Measurements from ENCODE around the gene PHOSPHO2. TPM values are rescaled to one million over a fixed set of nuclear protein-coding genes. Genes with fewer than 3 reads are reported as not detected.

PHOSPHO2 gene
- total and polyA plus RNA-seq, 9 of the 15 experiments (the other 6 are each of a cell fraction or from before 2014, with no cell fraction given): 7.8 to 19.1 (median 11.7) TPM

DNA sequence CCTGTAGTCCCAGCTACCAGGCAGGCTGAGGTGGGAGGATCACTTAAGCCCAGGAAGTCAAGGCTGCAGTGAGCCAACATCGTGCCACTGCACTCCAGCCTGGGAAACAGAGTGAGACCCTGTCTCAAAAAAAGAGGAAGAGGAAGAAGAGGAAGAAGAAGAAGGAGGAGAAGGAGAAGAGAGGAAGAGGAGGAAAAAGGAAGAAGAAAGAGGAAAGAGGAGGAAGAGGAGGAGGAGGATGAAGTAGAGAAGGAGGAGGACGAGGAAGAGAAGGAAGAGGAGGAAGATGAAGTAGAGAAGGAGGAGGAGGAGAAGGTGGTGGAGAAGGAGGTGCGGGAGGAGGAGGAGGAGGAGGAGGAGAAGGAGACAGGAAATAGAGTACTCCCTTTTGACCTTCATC, 38.1 kb upstream of the PHOSPHO2 start:
- peaks cover 6 to 11% of the 10 kb centered on the region in 2 experiments; a peak in 4 of 5 replicates for H3K4me1 ChIP-seq (replicated peaks in 1 of 2; ENCODE audit: control insufficient read depth in 2 of 2, insufficient read depth in 2 of 2, low read length in 2 of 2)
- peak overlapping the region in 1 of 2 experiments; percentile 29; a peak in 1 of 4 replicates for H3K9ac ChIP-seq (ENCODE audit: insufficient read depth in 1 of 2, low read depth in 2 of 2, low read length in 2 of 2)
- no peak for DNase-seq (ENCODE audit: extremely low read depth in 1 of 4, low spot score in 3 of 4)
- no peak for FAIRE-seq
- no peaks in the 10 kb centered on the region for H3K79me2 ChIP-seq (ENCODE audit: control insufficient read depth, insufficient read depth, low read length)
- no peaks in the 10 kb centered on the region for H3K9me3 ChIP-seq (replicated peaks; ENCODE audit: control insufficient read depth, insufficient read depth, low read depth, low read length)
- intact Hi-C loops (cut with micrococcal nuclease): no loop called here
- H3K9me1 ChIP-seq (ENCODE audit: control insufficient read depth, insufficient read depth, low read length): no peaks in the 10 kb centered on the region
- POLR2A ChIA-PET: interaction anchor here (0.8 to 3.8 kb wide), 5 partner anchors 8 to 13 kb away, joined by 3 to 11 read pairs (median 6); no protein-coding TSS in a partner anchor
- no peaks in the 10 kb centered on the region for H3K36me3 ChIP-seq (ENCODE audit: control insufficient read depth, insufficient read depth, low read length)
- 22% methylated on average over 3 of the region's 3 CpGs for WGBS (ENCODE audit: insufficient coverage, low coverage, missing lambda C conversion rate)
- no TSS peak for BruUV-seq (replicated peaks)
- in situ Hi-C loops (cut with MboI): no loop called here
- CTCF ChIA-PET (ENCODE audit: low intra/inter-chr PET ratio): no interaction called here
- peak overlapping the region; percentile 19; the same call in 1 of the 2 replicates for H3K4me2 ChIP-seq (ENCODE audit: insufficient read depth, low read length)
- H3K27me3 ChIP-seq (ENCODE audit: control insufficient read depth in 2 of 2, insufficient read depth in 2 of 2, low read length in 2 of 2): no peaks in the 10 kb centered on the region
- no peak overlapping the region for H3K27ac ChIP-seq (ENCODE audit: extremely low read depth, low read depth, low read length)
- H2AFZ ChIP-seq (ENCODE audit: low read depth, low read length): peak overlapping the region; percentile 79
- H4K20me1 ChIP-seq (replicated peaks; ENCODE audit: control insufficient read depth, insufficient read depth, low read length): no peaks in the 10 kb centered on the region
- ATAC-seq: peak; percentile 44
- no peak overlapping the region for H3K4me3 ChIP-seq
- TF ChIP-seq COPS2 (conservative IDR thresholded peaks at IDR 0.05): no peak
- peak; percentile 62; the same call in 1 of the 2 replicates for TF ChIP-seq EHMT2 (IDR thresholded peaks at IDR 0.05)
- no peak for TF ChIP-seq PREB (CRISPR knock-in tag; IDR thresholded peaks at IDR 0.05)
- peak; percentile 81 for TF ChIP-seq ZBTB26 (CRISPR knock-in tag; IDR thresholded peaks at IDR 0.05)
- TF ChIP-seq, protein P1, sequence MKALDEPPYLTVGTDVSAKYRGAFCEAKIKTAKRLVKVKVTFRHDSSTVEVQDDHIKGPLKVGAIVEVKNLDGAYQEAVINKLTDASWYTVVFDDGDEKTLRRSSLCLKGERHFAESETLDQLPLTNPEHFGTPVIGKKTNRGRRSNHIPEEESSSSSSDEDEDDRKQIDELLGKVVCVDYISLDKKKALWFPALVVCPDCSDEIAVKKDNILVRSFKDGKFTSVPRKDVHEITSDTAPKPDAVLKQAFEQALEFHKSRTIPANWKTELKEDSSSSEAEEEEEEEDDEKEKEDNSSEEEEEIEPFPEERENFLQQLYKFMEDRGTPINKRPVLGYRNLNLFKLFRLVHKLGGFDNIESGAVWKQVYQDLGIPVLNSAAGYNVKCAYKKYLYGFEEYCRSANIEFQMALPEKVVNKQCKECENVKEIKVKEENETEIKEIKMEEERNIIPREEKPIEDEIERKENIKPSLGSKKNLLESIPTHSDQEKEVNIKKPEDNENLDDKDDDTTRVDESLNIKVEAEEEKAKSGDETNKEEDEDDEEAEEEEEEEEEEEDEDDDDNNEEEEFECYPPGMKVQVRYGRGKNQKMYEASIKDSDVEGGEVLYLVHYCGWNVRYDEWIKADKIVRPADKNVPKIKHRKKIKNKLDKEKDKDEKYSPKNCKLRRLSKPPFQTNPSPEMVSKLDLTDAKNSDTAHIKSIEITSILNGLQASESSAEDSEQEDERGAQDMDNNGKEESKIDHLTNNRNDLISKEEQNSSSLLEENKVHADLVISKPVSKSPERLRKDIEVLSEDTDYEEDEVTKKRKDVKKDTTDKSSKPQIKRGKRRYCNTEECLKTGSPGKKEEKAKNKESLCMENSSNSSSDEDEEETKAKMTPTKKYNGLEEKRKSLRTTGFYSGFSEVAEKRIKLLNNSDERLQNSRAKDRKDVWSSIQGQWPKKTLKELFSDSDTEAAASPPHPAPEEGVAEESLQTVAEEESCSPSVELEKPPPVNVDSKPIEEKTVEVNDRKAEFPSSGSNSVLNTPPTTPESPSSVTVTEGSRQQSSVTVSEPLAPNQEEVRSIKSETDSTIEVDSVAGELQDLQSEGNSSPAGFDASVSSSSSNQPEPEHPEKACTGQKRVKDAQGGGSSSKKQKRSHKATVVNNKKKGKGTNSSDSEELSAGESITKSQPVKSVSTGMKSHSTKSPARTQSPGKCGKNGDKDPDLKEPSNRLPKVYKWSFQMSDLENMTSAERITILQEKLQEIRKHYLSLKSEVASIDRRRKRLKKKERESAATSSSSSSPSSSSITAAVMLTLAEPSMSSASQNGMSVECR (CRISPR knock-in tag; IDR thresholded peaks at IDR 0.05): no peak
- TF ChIP-seq, protein P2, sequence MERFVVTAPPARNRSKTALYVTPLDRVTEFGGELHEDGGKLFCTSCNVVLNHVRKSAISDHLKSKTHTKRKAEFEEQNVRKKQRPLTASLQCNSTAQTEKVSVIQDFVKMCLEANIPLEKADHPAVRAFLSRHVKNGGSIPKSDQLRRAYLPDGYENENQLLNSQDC (CRISPR knock-in tag; IDR thresholded peaks at IDR 0.05): no peak
- TF ChIP-seq RAD21 (CRISPR knock-in tag; conservative IDR thresholded peaks at IDR 0.05 in 1 of 2, IDR thresholded peaks at IDR 0.05 in 1 of 2): no peak
- TF ChIP-seq, protein P3, sequence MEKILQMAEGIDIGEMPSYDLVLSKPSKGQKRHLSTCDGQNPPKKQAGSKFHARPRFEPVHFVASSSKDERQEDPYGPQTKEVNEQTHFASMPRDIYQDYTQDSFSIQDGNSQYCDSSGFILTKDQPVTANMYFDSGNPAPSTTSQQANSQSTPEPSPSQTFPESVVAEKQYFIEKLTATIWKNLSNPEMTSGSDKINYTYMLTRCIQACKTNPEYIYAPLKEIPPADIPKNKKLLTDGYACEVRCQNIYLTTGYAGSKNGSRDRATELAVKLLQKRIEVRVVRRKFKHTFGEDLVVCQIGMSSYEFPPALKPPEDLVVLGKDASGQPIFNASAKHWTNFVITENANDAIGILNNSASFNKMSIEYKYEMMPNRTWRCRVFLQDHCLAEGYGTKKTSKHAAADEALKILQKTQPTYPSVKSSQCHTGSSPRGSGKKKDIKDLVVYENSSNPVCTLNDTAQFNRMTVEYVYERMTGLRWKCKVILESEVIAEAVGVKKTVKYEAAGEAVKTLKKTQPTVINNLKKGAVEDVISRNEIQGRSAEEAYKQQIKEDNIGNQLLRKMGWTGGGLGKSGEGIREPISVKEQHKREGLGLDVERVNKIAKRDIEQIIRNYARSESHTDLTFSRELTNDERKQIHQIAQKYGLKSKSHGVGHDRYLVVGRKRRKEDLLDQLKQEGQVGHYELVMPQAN (IDR thresholded peaks at IDR 0.05; ENCODE audit: borderline replicate concordance): 0 out of 2 replicates have a peak, but pooled peaks have one; percentile 50
- 0 out of 4 replicates have a peak, but pooled peaks of 1 of the 2 experiments have one; percentile 37 for TF ChIP-seq MCM7 (IDR thresholded peaks at IDR 0.05)
- TF ChIP-seq L3MBTL2 (IDR thresholded peaks at IDR 0.05): 0 out of 2 replicates have a peak, but pooled peaks have one; percentile 26
- TF ChIP-seq RFX1 (IDR thresholded peaks at IDR 0.05): no peak
- no peak for TF ChIP-seq NFIC (IDR thresholded peaks at IDR 0.05)
